ENCODE data around the gene EHF.
"Not testable (repeated sequence)": the region's sequence is repeated elsewhere in the genome, so short reads cannot be mapped to it uniquely, and the experiment has no call there.

EHF gene

DNA sequence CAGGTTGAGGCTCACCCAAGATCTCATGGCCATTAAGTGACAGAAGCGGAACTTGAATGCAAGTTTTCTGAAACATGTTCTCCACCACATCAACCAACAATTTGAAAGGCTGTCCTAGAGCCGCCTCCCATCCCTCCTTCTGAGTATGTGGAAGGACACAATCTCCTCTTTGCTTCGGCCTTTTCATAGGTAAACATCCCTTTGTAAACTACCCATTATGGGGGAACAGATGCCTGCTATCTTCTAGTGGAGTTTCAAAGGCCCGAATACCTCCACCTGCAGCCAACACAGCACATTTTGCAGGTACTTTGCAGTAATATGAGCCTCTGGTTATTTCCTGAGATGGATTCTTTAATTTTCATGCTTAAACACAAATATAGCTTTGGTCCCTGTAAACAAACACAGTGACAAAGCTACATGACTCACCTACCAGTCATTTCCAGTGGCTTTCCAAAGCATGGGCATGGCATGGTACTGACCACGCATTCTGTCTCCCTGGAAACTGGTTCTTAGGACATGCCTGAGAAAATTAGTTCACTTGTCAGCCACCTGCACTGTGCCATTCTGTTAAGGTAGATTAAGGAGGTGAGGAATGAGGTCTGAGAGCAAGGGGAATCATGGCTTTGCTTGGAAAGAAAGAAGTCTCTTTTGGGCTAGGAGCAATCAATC, 60.2 kb downstream of the EHF start:
- Mint-ChIP-seq H3K4me1 (no peaks in the 10 kb centered on the region), H3K27ac (no peak overlapping the region), H3K9me3 (no peaks in the 10 kb centered on the region), H3K4me3 (no peak overlapping the region), H3K36me3 (no peaks in the 10 kb centered on the region)
- ATAC-seq (no peak), DNase-seq (ENCODE audit: low spot score in 2 of 2) (no peak)

DNA sequence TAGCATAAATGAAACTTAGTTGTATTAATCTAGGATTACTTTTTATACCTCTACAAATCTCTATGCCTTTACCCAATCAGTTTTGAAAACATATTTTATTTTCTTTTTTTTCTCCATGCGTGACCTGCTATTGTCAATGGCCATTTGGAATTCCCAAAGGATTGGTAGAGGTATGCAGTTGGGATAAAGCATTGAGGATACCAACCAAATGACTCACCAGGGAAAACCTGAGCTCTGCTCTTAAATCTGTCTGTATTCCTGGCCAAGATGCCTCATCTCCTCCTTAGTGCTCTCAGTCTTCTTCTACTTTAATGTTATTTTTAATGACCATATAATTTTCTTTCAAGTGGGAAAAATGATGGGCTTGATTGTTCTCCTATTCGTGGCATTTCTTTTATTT, 61.9 kb downstream of the EHF start:
- DNase-seq (ENCODE audit: low spot score in 2 of 2) (no peak), ATAC-seq (no peak)
- Mint-ChIP-seq H3K36me3 (no peaks in the 10 kb centered on the region), H3K4me1 (no peaks in the 10 kb centered on the region), H3K27ac (no peak overlapping the region), H3K4me3 (no peak overlapping the region), H3K9me3 (no peaks in the 10 kb centered on the region)

DNA sequence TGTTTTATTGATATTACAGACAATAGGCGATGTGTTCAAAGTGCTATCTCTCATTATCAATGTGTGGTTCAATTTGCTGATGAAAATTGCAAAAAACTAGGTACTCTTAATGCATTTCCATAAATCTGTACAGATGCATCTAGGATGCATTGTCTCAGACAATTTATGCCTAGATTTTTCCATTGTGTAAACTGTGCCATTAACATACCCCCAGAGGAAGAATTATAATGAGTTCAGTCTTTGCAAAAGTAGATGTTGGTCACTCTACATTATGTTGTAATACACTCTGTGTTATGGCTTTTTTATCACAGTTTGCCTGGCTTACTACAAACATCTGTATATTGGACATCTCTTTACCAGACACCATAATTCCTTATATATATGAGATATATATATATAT, 62.5 kb downstream of the EHF start:
- H3K27ac Mint-ChIP-seq, result no peak overlapping the region

DNA sequence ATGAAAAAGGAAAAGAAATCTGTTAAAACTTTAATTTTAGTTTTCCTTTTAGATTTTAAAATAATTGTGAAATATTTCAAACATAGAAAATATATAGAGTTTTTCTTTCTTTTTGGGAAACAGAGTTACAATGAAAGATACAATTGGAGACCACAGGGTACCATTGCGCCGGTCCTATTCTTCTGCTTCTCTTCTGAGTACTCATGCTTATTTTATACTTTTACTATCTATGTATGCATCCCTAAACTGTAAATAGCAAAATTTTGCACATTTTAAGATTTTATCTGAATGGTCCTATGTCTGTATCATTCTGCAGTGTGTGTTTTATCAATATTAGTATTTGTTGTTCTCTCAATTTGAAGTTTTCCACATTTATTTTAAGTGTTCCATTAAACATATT, 65.0 kb downstream of the EHF start:
- no peaks in the 10 kb centered on the region for H3K4me1 Mint-ChIP-seq
- no peak overlapping the region for H3K27ac Mint-ChIP-seq
- H3K4me3 Mint-ChIP-seq, result no peak overlapping the region
- no peaks in the 10 kb centered on the region for H3K36me3 Mint-ChIP-seq
- no peak for DNase-seq (ENCODE audit: low spot score in 2 of 2)
- ATAC-seq, result no peak
- H3K9me3 Mint-ChIP-seq, result no peaks in the 10 kb centered on the region

More for the DNA sequence above, 62.5 kb downstream of the EHF start:
- no peaks in the 10 kb centered on the region for H3K4me1 Mint-ChIP-seq
- H3K4me3 Mint-ChIP-seq, result no peak overlapping the region
- H3K36me3 Mint-ChIP-seq, result no peaks in the 10 kb centered on the region
- no peak for DNase-seq (ENCODE audit: low spot score in 2 of 2)
- no peaks in the 10 kb centered on the region for H3K9me3 Mint-ChIP-seq
- no peak for ATAC-seq

DNA sequence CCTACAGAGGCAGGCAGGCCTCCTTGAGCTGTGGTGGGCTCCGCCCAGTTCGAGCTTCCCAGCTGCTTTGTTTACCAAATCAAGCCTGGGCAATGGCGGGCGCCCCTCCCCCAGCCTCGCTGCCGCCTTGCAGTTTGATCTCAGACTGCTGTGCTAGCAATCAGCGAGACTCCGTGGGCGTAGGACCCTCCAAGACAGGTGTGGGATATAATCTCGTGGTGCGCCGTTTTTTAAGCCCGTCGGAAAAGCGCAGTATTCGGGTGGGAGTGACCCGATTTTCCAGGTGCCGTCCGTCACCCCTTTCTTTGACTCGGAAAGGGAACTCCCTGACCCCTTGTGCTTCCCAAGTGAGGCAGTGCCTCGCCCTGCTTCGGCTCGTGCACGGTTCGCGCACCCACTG, 71.4 kb downstream of the EHF start:
- not testable (repeated sequence) for ATAC-seq; H3K4me1 Mint-ChIP-seq; H3K36me3 Mint-ChIP-seq; H3K9me3 Mint-ChIP-seq; H3K27ac Mint-ChIP-seq; H3K4me3 Mint-ChIP-seq; DNase-seq (ENCODE audit: low spot score in 2 of 2)

DNA sequence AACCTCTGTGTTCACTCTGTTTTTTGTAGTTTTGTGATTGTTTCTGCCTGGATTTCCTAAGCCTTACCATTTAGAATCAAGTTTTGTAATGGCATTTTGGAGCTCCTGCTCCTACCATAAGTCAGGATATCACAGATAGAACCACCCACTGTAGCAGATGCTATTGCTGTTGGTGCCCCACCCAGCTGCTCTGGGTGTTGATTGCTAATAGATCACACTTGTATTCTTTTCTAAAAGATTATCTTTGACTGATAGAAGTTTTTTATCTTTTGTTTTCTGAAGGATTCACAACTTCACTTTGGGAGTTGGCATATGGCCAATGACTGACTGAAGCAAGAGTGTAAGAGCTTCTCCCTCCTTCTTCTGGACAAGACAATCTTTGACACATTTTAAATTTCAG, 76.0 kb downstream of the EHF start:
- ATAC-seq (no peak), DNase-seq (ENCODE audit: low spot score in 2 of 2) (no peak)
- H3K4me1 Mint-ChIP-seq, result no peaks in the 10 kb centered on the region
- H3K4me3 Mint-ChIP-seq, result no peak overlapping the region
- peaks cover 3% of the 10 kb centered on the region for H3K9me3 Mint-ChIP-seq
- H3K36me3 Mint-ChIP-seq, result no peaks in the 10 kb centered on the region
- no peak overlapping the region for H3K27ac Mint-ChIP-seq

DNA sequence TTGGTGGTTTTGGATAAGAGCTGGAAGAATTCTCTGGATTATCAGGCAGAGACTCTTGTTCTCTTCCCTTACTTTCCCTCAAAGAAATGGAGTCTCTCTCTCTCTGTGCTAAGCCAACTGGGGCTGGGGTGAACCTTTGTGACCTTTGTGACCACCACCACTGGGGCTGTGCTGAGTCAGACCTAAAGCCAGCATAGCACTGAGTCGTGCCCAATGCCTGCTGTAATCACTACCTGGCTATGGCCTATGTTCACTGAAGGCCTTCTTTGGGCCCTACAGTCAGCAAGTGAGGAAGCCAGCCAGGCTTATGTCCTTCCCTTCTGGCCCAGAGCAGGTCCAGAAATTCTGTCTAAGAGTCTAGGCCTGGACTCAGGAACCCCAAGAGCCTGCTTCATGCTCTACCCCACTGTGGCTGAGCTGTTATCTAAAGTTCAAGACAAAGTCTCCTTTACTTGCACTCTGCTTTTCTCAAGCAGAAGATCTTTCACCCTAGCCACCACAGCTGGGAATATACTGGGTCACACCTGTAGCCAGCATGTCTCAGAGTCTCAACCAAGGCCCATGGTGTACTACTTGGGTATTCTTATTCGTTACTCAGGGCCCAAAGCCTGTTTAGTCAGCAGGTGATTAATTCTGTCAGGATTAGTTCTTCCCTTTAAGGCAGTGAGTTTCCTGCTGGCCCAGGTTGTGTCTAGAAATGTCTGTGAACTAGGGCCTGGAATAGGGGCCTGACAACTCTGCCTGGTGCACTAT, 86.0 kb downstream of the EHF start:
- H3K9me3 Mint-ChIP-seq, result peaks cover 7% of the 10 kb centered on the region
- H3K36me3 Mint-ChIP-seq, result no peaks in the 10 kb centered on the region
- H3K4me3 Mint-ChIP-seq, result no peak overlapping the region
- no peak overlapping the region for H3K27ac Mint-ChIP-seq
- ATAC-seq (no peak), DNase-seq (ENCODE audit: low spot score in 2 of 2) (no peak)
- no peaks in the 10 kb centered on the region for H3K4me1 Mint-ChIP-seq

DNA sequence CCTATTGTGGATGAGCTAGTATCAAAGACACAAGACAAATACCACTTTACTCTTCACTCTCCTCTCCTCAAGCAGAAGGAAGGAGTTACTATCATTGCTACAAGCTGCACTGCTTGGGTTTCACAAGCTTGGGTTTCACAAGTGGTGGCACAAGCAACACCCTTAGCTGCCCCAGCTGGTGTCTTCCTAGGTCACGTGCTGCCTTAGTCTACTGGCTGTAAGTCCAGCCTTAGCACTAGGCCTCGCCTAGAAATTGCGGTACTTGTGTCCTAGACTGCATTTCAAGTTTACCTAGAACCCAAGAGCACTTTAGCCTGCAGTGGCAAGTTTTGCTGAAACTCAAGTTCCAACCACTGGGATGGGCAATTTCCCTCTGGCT, 86.6 kb downstream of the EHF start:
- H3K9me3 Mint-ChIP-seq, result peaks cover 11% of the 10 kb centered on the region
- ATAC-seq (no peak), DNase-seq (ENCODE audit: low spot score in 2 of 2) (no peak)
- no peaks in the 10 kb centered on the region for H3K36me3 Mint-ChIP-seq
- H3K27ac Mint-ChIP-seq, result no peak overlapping the region
- no peak overlapping the region for H3K4me3 Mint-ChIP-seq
- no peaks in the 10 kb centered on the region for H3K4me1 Mint-ChIP-seq

All from stimulated activated effector memory CD8-positive, alpha-beta T cell treated with anti-CD3 and anti-CD28 coated beads, Interleukin-12 subunit alpha, Interleukin-12 subunit beta, amount 100 ng/mL, for 72 hours (primary cell).